Naive thymus-derived CD4-positive, alpha-beta T cell (primary cell): ENCODE data around the gene FOSL2. TPM values are rescaled to one million over a fixed set of nuclear protein-coding genes. Genes with fewer than 3 reads are reported as not detected.

Experiments
- polyA plus RNA-seq, 2 donors: library from polyadenylated mRNA; unstranded; fragments of 300-500 nt; fragmentation: Illumina TruSeq; gene quantifications; one replicate each; pipeline ENCODE4 v1.2.3, GENCODE V29; 2021
- total RNA-seq, 6 experiments: library from RNA in 5 of 6; stranded (reverse) in 5 of 6; gene quantifications; 1 replicate in 5 of 6; 2 replicates in 1 of 6; pipeline ENCODE4 v1.2.3 and lab custom pipeline; 2021 to 2026

Gene FOSL2
- total and polyA plus RNA-seq, 7 experiments from 2014 or later, result 0.25 to 251 (median 1.3) TPM

Other genes starting within 250 kb of the FOSL2 start
- gene PLB1, start 103.2 kb downstream of the FOSL2 start, total RNA-seq, result 1 to 10 TPM in 4 of 5 experiments, under 1 TPM in 1; 0.67 to 6.4 (median 1.2) TPM
- gene PLB1, start 103.2 kb downstream of the FOSL2 start, polyA plus RNA-seq, result under 1 TPM; 0.47 to 0.79 TPM